SK-N-SH (cell line): Measurements from ENCODE around the gene NID1. TPM values are rescaled to one million over a fixed set of nuclear protein-coding genes. Genes with fewer than 3 reads are reported as not detected.

ENCODE experiments used
- CTCF ChIA-PET: fragments of 300-600, 350-600 bp; formaldehyde crosslinking; extraction: SDS; loops from one replicate; lab custom pipeline; 2021; lab: Yijun Ruan, JAX
- POLR2A ChIA-PET: fragments of 350-600 bp; sonication (Branson Sonifier 250); formaldehyde crosslinking; extraction: SDS; loops from one replicate; lab custom pipeline; 2020; ENCODE audit warnings: antibody characterized with exemption, inconsistent platforms; lab: Yijun Ruan, JAX
- DNase-seq: peaks from one replicate; pipeline ENCODE4 v3.0.0; 2012
- H2AFZ ChIP-seq: fragments of 200-600 bp; sonication (generic); 2 replicates; pipeline ENCODE4 v1.8.1; 2016; ENCODE audit warnings: antibody characterized with exemption, mild to moderate bottlenecking, low read depth
- H3F3A ChIP-seq: fragments of 200-600 bp; sonication (generic); replicated peaks from 2 replicates; pipeline ENCODE3; 2016; ENCODE audit warnings: antibody characterized with exemption, mild to moderate bottlenecking; ENCODE audit not compliant: insufficient read depth
- H3K27ac ChIP-seq, 2 experiments: fragments of 200-500 bp in 1 of 2; fragments of 200-600 bp in 1 of 2; sonication (Bioruptor generic) in 1 of 2; sonication (generic), shearing (Covaris generic) in 1 of 2; 2 replicates each; pipeline versions ENCODE4 v1.5.1 to v1.6.1; 2014 to 2016; ENCODE audit warnings: low read depth in 2 of 2, inconsistent platforms in 1 of 2, low read length in 1 of 2, mild to moderate bottlenecking in 1 of 2, mixed read lengths in 1 of 2
- H3K27me3 ChIP-seq: fragments of 200-600 bp; sonication (generic), shearing (Covaris generic); 2 replicates; pipeline ENCODE4 v1.6.1; 2016; ENCODE audit warnings: mixed run types; ENCODE audit not compliant: insufficient read depth
- H3K36me3 ChIP-seq, 2 experiments: fragments of 200-500 bp in 1 of 2; fragments of 200-600 bp in 1 of 2; sonication (Bioruptor generic) in 1 of 2; sonication (generic) in 1 of 2; replicated peaks in 1 of 2; 2 replicates each; pipeline versions ENCODE3 to v1.5.1; 2014 to 2016; ENCODE audit warnings: low read length in 1 of 2, mild to moderate bottlenecking in 1 of 2; ENCODE audit not compliant: insufficient read depth in 2 of 2, control insufficient read depth in 1 of 2
- H3K4me1 ChIP-seq, 2 experiments: fragments of 200-500 bp in 1 of 2; fragments of 200-600 bp in 1 of 2; sonication (Bioruptor generic) in 1 of 2; sonication (generic), shearing (Covaris generic) in 1 of 2; 2 replicates each; pipeline versions ENCODE4 v1.5.1 to v1.6.1; 2014 to 2016; ENCODE audit warnings: low read depth in 1 of 2, low read length in 1 of 2, mixed run types in 1 of 2; ENCODE audit not compliant: insufficient read depth in 2 of 2, control insufficient read depth in 1 of 2
- H3K4me2 ChIP-seq: fragments of 200-600 bp; sonication (generic), shearing (Covaris generic); 2 replicates; pipeline ENCODE4 v1.6.1; 2017; ENCODE audit warnings: mixed run types
- H3K4me3 ChIP-seq, 2 experiments: fragments of 200-500 bp in 1 of 2; fragments of 200-600 bp in 1 of 2; sonication (Bioruptor generic) in 1 of 2; sonication (generic), shearing (Covaris generic) in 1 of 2; 2 replicates each; pipeline versions ENCODE4 v1.5.1 to v1.8.1; 2014 to 2016; ENCODE audit warnings: low read depth in 2 of 2, inconsistent platforms in 1 of 2, low read length in 1 of 2, mild to moderate bottlenecking in 1 of 2, mixed read lengths in 1 of 2, moderate library complexity in 1 of 2
- H3K79me2 ChIP-seq: fragments of 200-600 bp; sonication (generic); 2 replicates; pipeline ENCODE4 v1.8.1; 2017; ENCODE audit warnings: mild to moderate bottlenecking; ENCODE audit not compliant: insufficient read depth
- H3K9ac ChIP-seq: fragments of 200-600 bp; sonication (generic); 2 replicates; pipeline ENCODE4 v1.6.1; 2017; ENCODE audit warnings: mixed run types
- H3K9me2 ChIP-seq: fragments of 200-600 bp; sonication (generic); 2 replicates; pipeline ENCODE4 v1.6.1; 2017; ENCODE audit warnings: mixed run types
- H3K9me3 ChIP-seq: fragments of 200-600 bp; sonication (generic); 2 replicates; pipeline ENCODE4 v1.6.1; 2017; ENCODE audit warnings: mixed run types, mild to moderate bottlenecking, moderate library complexity
- H4K20me1 ChIP-seq: fragments of 200-600 bp; sonication (generic); 2 replicates; pipeline ENCODE4 v1.6.1; 2017; ENCODE audit warnings: mild to moderate bottlenecking, mixed run types; ENCODE audit not compliant: insufficient read depth
- CTCF ChIP-seq: fragments of 200-600 bp; sonication (generic); IDR thresholded peaks from 2 replicates; pipeline ENCODE4 v1.6.1; 2017; ENCODE audit warnings: antibody characterized with exemption, mild to moderate bottlenecking, moderate library complexity
- FOSL2 ChIP-seq: IDR thresholded peaks from 2 replicates; pipeline ENCODE4 v1.4.0; 2012; ENCODE audit warnings: low read depth, mild to moderate bottlenecking, moderate library complexity, borderline replicate concordance
- FOXM1 ChIP-seq: IDR thresholded peaks from 2 replicates; pipeline ENCODE4 v1.4.0; 2012; ENCODE audit warnings: low read depth, mild to moderate bottlenecking
- GABPA ChIP-seq: IDR thresholded peaks from 2 replicates; pipeline ENCODE4 v1.4.0; 2012; ENCODE audit warnings: low read depth, mild to moderate bottlenecking
- JUND ChIP-seq: IDR thresholded peaks from 2 replicates; pipeline ENCODE4 v1.4.0; 2012
- MAX ChIP-seq: IDR thresholded peaks from 2 replicates; pipeline ENCODE4 v1.4.0; 2012; ENCODE audit warnings: low read depth
- NFIC ChIP-seq: IDR thresholded peaks from 2 replicates; pipeline ENCODE4 v1.4.0; 2012; ENCODE audit warnings: borderline replicate concordance
- PBX3 ChIP-seq: IDR thresholded peaks from 2 replicates; pipeline ENCODE4; 2012
- RAD21 ChIP-seq: IDR thresholded peaks from 2 replicates; pipeline ENCODE4 v1.6.1; 2012; ENCODE audit warnings: mild to moderate bottlenecking, low read length
- RFX5 ChIP-seq: IDR thresholded peaks from 2 replicates; pipeline ENCODE4 v1.6.1; 2012; ENCODE audit warnings: mild to moderate bottlenecking, improper control_type of control experiment, low read length
- SMC3 ChIP-seq: IDR thresholded peaks from 2 replicates; pipeline ENCODE4 v1.6.1; 2012; ENCODE audit warnings: low read depth, low read length, improper control_type of control experiment
- WGBS: methylation state at CpG from one replicate; pipeline ENCODE4 v1.1.6; 2017; ENCODE audit warnings: low lambda C conversion rate; 5-methylcytosine and 5-hydroxymethylcytosine counted together
- polyA plus RNA-seq, 3 experiments: library from polyadenylated mRNA; depleted of rRNA; stranded (reverse); fragments of >200 nt; gene quantifications; 2 replicates each; pipeline ENCODE4 v1.2.3, GENCODE V29; 2012
- TF ChIP-seq, protein P1 (sequence below): fragments of 150-350 bp; IDR thresholded peaks from 2 replicates; pipeline ENCODE4 v1.6.1; 2016; ENCODE audit warnings: mild to moderate bottlenecking, low read depth, low read length
- TF ChIP-seq, protein P2 (sequence below): IDR thresholded peaks from 2 replicates; pipeline ENCODE4 v1.6.1; 2012; ENCODE audit warnings: mild to moderate bottlenecking, low read depth, low read length, moderate library complexity

Gene NID1
- polyA plus RNA-seq, 1 of the 3 experiments (the other 2 are of a cell fraction): 74.3 TPM

GRCh38 chr1:235990330-235990795, 74.5 kb downstream of the NID1 start:
- POLR2A ChIA-PET: no interaction called here
- no peaks in the 10 kb centered on the region; a peak in 1 of 4 replicates for H3K4me1 ChIP-seq
- H4K20me1 ChIP-seq: no peaks in the 10 kb centered on the region
- CTCF ChIA-PET: interaction anchor here (1.2 to 1.6 kb wide), 2 partner anchors 14 to 19 kb away, joined by 3 to 7 read pairs; no protein-coding TSS in a partner anchor
- H3K36me3 ChIP-seq: peaks cover 4 to 49% of the 10 kb centered on the region in 2 experiments
- H3F3A ChIP-seq: no peaks in the 10 kb centered on the region
- H3K4me3 ChIP-seq: no peak overlapping the region
- H3K4me2 ChIP-seq: no peak overlapping the region
- DNase-seq: no peak
- no peak overlapping the region for H2AFZ ChIP-seq
- no peaks in the 10 kb centered on the region for H3K9me3 ChIP-seq
- no peaks in the 10 kb centered on the region for H3K79me2 ChIP-seq
- H3K27me3 ChIP-seq: no peaks in the 10 kb centered on the region
- 28% methylated on average over 3 of the region's 3 CpGs for WGBS
- TF ChIP-seq JUND (0 out of 2 replicates have a peak, but pooled peaks have one; percentile 21), FOXM1 (no peak), RAD21 (no peak), GABPA (no peak), PBX3 (peak; percentile 45; the same call in 1 of the 2 replicates), MAX (no peak), NFIC (no peak), RFX5 (no peak), CTCF (no peak), SMC3 (no peak), FOSL2 (no peak)
- TF ChIP-seq, protein P1, sequence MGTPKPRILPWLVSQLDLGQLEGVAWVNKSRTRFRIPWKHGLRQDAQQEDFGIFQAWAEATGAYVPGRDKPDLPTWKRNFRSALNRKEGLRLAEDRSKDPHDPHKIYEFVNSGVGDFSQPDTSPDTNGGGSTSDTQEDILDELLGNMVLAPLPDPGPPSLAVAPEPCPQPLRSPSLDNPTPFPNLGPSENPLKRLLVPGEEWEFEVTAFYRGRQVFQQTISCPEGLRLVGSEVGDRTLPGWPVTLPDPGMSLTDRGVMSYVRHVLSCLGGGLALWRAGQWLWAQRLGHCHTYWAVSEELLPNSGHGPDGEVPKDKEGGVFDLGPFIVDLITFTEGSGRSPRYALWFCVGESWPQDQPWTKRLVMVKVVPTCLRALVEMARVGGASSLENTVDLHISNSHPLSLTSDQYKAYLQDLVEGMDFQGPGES: no peak
- TF ChIP-seq, protein P2, sequence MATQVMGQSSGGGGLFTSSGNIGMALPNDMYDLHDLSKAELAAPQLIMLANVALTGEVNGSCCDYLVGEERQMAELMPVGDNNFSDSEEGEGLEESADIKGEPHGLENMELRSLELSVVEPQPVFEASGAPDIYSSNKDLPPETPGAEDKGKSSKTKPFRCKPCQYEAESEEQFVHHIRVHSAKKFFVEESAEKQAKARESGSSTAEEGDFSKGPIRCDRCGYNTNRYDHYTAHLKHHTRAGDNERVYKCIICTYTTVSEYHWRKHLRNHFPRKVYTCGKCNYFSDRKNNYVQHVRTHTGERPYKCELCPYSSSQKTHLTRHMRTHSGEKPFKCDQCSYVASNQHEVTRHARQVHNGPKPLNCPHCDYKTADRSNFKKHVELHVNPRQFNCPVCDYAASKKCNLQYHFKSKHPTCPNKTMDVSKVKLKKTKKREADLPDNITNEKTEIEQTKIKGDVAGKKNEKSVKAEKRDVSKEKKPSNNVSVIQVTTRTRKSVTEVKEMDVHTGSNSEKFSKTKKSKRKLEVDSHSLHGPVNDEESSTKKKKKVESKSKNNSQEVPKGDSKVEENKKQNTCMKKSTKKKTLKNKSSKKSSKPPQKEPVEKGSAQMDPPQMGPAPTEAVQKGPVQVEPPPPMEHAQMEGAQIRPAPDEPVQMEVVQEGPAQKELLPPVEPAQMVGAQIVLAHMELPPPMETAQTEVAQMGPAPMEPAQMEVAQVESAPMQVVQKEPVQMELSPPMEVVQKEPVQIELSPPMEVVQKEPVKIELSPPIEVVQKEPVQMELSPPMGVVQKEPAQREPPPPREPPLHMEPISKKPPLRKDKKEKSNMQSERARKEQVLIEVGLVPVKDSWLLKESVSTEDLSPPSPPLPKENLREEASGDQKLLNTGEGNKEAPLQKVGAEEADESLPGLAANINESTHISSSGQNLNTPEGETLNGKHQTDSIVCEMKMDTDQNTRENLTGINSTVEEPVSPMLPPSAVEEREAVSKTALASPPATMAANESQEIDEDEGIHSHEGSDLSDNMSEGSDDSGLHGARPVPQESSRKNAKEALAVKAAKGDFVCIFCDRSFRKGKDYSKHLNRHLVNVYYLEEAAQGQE: no peak
- peak overlapping the region in 1 of 2 experiments; percentile 57; a peak in 1 of 4 replicates for H3K27ac ChIP-seq
- H3K9me2 ChIP-seq: no peaks in the 10 kb centered on the region
- no peak overlapping the region for H3K9ac ChIP-seq
